Activated CD4-positive, alpha-beta T cell treated with anti-CD3 and anti-CD28 coated beads, Interleukin-2, amount 50 U/mL, for 1 hour (primary cell): ENCODE results near the gene PTPRM.

Experiments used
- DNase-seq: peaks from one replicate; pipeline ENCODE4 v3.0.0-alpha.2; 2020

The PTPRM gene

GRCh38 chr18:7815787-7816186 lies 248.7 kb downstream of the PTPRM start:
- no peak for DNase-seq

- no peak for DNase-seq
Measured at GRCh38 chr18:7817575-7818230, 250.6 kb downstream of the PTPRM start.

GRCh38 chr18:7821784-7822183 lies 254.7 kb downstream of the PTPRM start:
- no peak for DNase-seq

- no peak for DNase-seq
Measured at GRCh38 chr18:7822435-7823331, 255.6 kb downstream of the PTPRM start.

- DNase-seq = no peak
Measured at GRCh38 chr18:7824970-7825369, 257.9 kb downstream of the PTPRM start.

- DNase-seq = no peak
Measured at GRCh38 chr18:7830468-7830867, 263.4 kb downstream of the PTPRM start.

- DNase-seq = no peak
Measured at GRCh38 chr18:7839548-7839947, 272.4 kb downstream of the PTPRM start.

GRCh38 chr18:7840411-7840810 lies 273.3 kb downstream of the PTPRM start:
- no peak for DNase-seq

- no peak for DNase-seq
Measured at GRCh38 chr18:7844017-7844416, 276.9 kb downstream of the PTPRM start.

- DNase-seq = no peak
Measured at GRCh38 chr18:7844418-7844817, 277.3 kb downstream of the PTPRM start.

- DNase-seq = no peak
Measured at GRCh38 chr18:7846335-7846734, 279.2 kb downstream of the PTPRM start.

- no peak for DNase-seq
Measured at GRCh38 chr18:7847357-7848053, 280.4 kb downstream of the PTPRM start.

- DNase-seq = no peak
Measured at GRCh38 chr18:7848054-7848412, 280.9 kb downstream of the PTPRM start.

- DNase-seq = no peak
Measured at GRCh38 chr18:7850446-7850845, 283.3 kb downstream of the PTPRM start.

- no peak for DNase-seq
Measured at GRCh38 chr18:7855028-7855427, 287.9 kb downstream of the PTPRM start.

GRCh38 chr18:7855671-7856070 lies 288.6 kb downstream of the PTPRM start:
- no peak for DNase-seq

- no peak for DNase-seq
Measured at GRCh38 chr18:7856116-7856515, 289.0 kb downstream of the PTPRM start.

GRCh38 chr18:7856733-7857132 lies 289.6 kb downstream of the PTPRM start:
- no peak for DNase-seq

GRCh38 chr18:7857562-7857961 lies 290.4 kb downstream of the PTPRM start:
- no peak for DNase-seq

- DNase-seq = no peak
Measured at GRCh38 chr18:7859122-7859521, 292.0 kb downstream of the PTPRM start.

GRCh38 chr18:7870266-7870665 lies 303.1 kb downstream of the PTPRM start:
- DNase-seq = no peak

GRCh38 chr18:7870855-7871254 lies 303.7 kb downstream of the PTPRM start:
- no peak for DNase-seq

- DNase-seq = no peak
Measured at GRCh38 chr18:7871560-7872456, 304.7 kb downstream of the PTPRM start.
